Prostate gland (tissue), 2 donors: ENCODE data around the gene GALNT14. TPM values are rescaled to one million over a fixed set of nuclear protein-coding genes. Genes with fewer than 3 reads are reported as not detected.

Experiments
- DNase-seq: peaks from one replicate; pipeline ENCODE4 v3.0.0-alpha.2; 2019; ENCODE audit warnings: low spot score
- H3K27ac ChIP-seq, 2 donors: fragments of 200-600 bp; sonication (generic); 2 replicates each; pipeline ENCODE4 v1.5.1; 2017 to 2019
- H3K27me3 ChIP-seq: fragments of 200-600 bp; sonication (generic); replicated peaks from 2 replicates; pipeline ENCODE4 v1.5.1; 2019; ENCODE audit not compliant: insufficient read depth
- H3K36me3 ChIP-seq, 2 donors: fragments of 200-600 bp; sonication (generic); 1 replicate in 1 of 2; 2 replicates in 1 of 2; pipeline versions ENCODE4 v1.5.1 to v1.8.1; 2017 to 2019
- H3K4me1 ChIP-seq: fragments of 200-600 bp; sonication (generic); replicated peaks from 2 replicates; pipeline ENCODE4 v1.5.1; 2019
- H3K4me3 ChIP-seq, 2 donors: fragments of 200-600 bp; sonication (generic); 2 replicates each; pipeline ENCODE4 v1.5.1; 2017 to 2019
- H3K9me3 ChIP-seq: fragments of 200-600 bp; sonication (generic); 2 replicates; pipeline ENCODE4 v1.5.1; 2017
- CTCF ChIP-seq, 4 experiments: fragments of 200-600 bp in 2 of 4; fragments of 450-650 bp in 2 of 4; sonication (generic) in 2 of 4; IDR thresholded peaks; 1 replicate in 3 of 4; 2 replicates in 1 of 4; pipeline ENCODE4 v1.5.1; 2016 to 2019; ENCODE audit warnings: antibody characterized with exemption in 4 of 4, mild to moderate bottlenecking in 2 of 4, moderate library complexity in 2 of 4
- POLR2A ChIP-seq: fragments of 450-650 bp; IDR thresholded peaks from one replicate; pipeline ENCODE4 v1.6.1; 2016; ENCODE audit warnings: antibody characterized with exemption, mild to moderate bottlenecking
- POLR2AphosphoS5 ChIP-seq: sonication (generic); formaldehyde crosslinking; IDR thresholded peaks from one replicate; pipeline ENCODE4 v1.6.1; 2017; ENCODE audit warnings: antibody characterized with exemption
- WGBS: methylation state at CpG from one replicate; pipeline ENCODE4 v1.1.5; 2018; 5-methylcytosine and 5-hydroxymethylcytosine counted together
- intact Hi-C: fragments of 100-400 bp; cut with DNase I; formaldehyde crosslinking; loops from one replicate; pipeline ENCODE4 v1.14.2; 2022
- total RNA-seq, 2 donors: library from RNA; depleted of rRNA; stranded (reverse); fragments of >200 nt; gene quantifications; one replicate each; pipeline ENCODE4 v1.1.0, GENCODE V29; 2016

The GALNT14 gene
- total RNA-seq, 2 donors from 2014 or later, result 0.59 to 15.5 TPM

- WGBS, result 65% methylated on average over 7 of the region's 7 CpGs
- no peaks in the 10 kb centered on the region for H3K9me3 ChIP-seq
- no peaks in the 10 kb centered on the region for H3K36me3 ChIP-seq
- DNase-seq, result no peak
- no peaks in the 10 kb centered on the region for H3K4me1 ChIP-seq
- TF ChIP-seq CTCF (IDR thresholded peaks at IDR 0.05), result no peak
- no peak for TF ChIP-seq POLR2A
- no peak for TF ChIP-seq POLR2AphosphoS5
- no peaks in the 10 kb centered on the region for H3K27me3 ChIP-seq
- H3K27ac ChIP-seq, result no peak overlapping the region
- intact Hi-C loops, result no loop called here
- no peak overlapping the region for H3K4me3 ChIP-seq
Observed at GRCh38 chr2:30927465-30928075, 210.7 kb downstream of the GALNT14 start.

DNA sequence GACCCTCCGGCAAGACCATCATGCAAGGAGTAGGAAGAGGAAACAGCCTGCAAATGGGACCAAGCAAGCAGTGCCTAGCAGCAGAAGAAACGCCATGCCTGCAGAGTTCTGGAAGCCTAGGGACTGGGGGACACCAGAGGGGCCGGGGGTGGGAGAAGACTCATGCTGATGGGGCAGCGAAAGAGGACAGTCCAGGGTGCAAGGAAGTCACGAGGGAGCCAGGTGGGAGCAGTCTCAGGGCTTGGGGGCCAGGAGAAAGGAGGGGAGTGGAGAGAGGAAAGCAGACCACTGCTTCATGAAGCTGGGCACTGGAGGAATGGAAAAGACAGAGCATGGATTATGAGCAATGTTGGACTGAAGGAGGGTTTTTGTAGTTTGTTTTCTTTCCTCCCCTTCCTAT, 211.6 kb downstream of the GALNT14 start:
- intact Hi-C loops, result no loop called here
- H3K4me1 ChIP-seq, result no peaks in the 10 kb centered on the region
- TF ChIP-seq POLR2A (no peak), CTCF (IDR thresholded peaks at IDR 0.05) (no peak), POLR2AphosphoS5 (no peak)
- no peak overlapping the region for H3K4me3 ChIP-seq
- DNase-seq, result no peak
- 86% methylated on average over 5 of the region's 5 CpGs for WGBS
- H3K9me3 ChIP-seq, result no peaks in the 10 kb centered on the region
- no peaks in the 10 kb centered on the region for H3K36me3 ChIP-seq
- H3K27ac ChIP-seq, result no peak overlapping the region
- H3K27me3 ChIP-seq, result no peaks in the 10 kb centered on the region

DNA sequence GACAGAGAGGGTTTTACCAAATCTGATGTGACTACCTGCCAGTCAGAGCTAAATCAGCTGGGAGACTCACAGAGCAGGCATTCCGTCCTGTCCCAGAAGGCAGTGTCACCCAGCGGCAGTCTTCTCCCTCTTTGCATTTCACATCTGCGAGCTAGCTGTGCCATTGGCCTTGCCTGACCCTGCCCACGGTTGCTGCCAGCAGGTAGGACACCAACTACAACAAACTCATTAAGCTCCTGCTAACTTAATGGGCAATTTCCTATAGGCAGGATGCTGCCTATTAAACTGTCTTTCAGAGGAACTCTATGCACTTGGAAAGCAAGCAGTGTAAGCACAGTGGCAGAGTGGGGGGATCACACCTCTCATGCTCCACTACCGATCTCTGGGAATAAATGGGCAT, 214.6 kb downstream of the GALNT14 start:
- Histone ChIP-seq H3K36me3 (no peaks in the 10 kb centered on the region), H3K4me3 (no peak overlapping the region), H3K4me1 (no peaks in the 10 kb centered on the region), H3K27ac (no peak overlapping the region), H3K9me3 (no peaks in the 10 kb centered on the region), H3K27me3 (no peaks in the 10 kb centered on the region)
- TF ChIP-seq POLR2A (no peak), POLR2AphosphoS5 (no peak), CTCF (IDR thresholded peaks at IDR 0.05) (no peak)
- intact Hi-C loops, result no loop called here
- WGBS, result 82% methylated on average over 5 of the region's 5 CpGs
- no peak for DNase-seq

GRCh38 chr2:30920511-30920910, 217.7 kb downstream of the GALNT14 start:
- Histone ChIP-seq H3K27ac (no peak overlapping the region), H3K27me3 (no peaks in the 10 kb centered on the region), H3K9me3 (no peaks in the 10 kb centered on the region), H3K4me1 (no peaks in the 10 kb centered on the region), H3K36me3 (no peaks in the 10 kb centered on the region), H3K4me3 (no peak overlapping the region)
- 86% methylated on average over 5 of the region's 5 CpGs for WGBS
- no peak for DNase-seq
- TF ChIP-seq CTCF (IDR thresholded peaks at IDR 0.05) (no peak), POLR2AphosphoS5 (no peak), POLR2A (no peak)
- intact Hi-C loops, result no loop called here

DNA sequence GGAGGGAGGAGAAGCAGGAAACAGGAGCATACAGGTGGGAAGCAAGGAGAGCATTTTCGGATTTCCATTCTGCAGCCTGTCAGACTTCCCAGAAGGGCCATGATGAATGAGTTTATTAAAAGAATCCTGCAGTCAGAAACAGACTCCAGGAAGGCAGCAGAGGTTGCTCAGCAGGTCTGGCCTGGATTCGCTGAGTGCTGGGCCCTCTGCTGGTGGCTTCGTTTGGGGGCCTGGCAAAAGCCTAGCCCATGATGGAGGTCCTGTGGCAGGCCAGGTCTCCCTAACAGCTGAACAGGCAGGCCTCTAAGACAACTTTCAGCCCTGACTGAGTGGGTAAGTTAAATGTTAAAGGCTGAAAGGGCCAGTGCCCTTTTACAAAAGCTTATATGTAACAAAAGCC, 222.8 kb downstream of the GALNT14 start:
- WGBS, result 40% methylated on average over 3 of the region's 3 CpGs
- Histone ChIP-seq H3K4me3 (no peak overlapping the region), H3K4me1 (no peaks in the 10 kb centered on the region), H3K36me3 (no peaks in the 10 kb centered on the region), H3K27me3 (no peaks in the 10 kb centered on the region), H3K27ac (no peak overlapping the region), H3K9me3 (no peaks in the 10 kb centered on the region)
- no peak for TF ChIP-seq POLR2A
- peak in 2 of 4 experiments; percentile 36 to 38 for TF ChIP-seq CTCF (IDR thresholded peaks at IDR 0.05)
- intact Hi-C loops, result no loop called here
- DNase-seq, result peak; percentile 14
